ENCODE measurements around the gene RPS6KA4.

The RPS6KA4 gene

GRCh38 chr11:64378335-64378880 lies 19.4 kb downstream of the RPS6KA4 start:
- TF ChIP-seq CTCF (IDR thresholded peaks at IDR 0.05; ENCODE audit: insufficient read depth, low read depth, low read length, missing control alignments): no peak
- no peak overlapping the region for H3K4me3 ChIP-seq (ENCODE audit: low read depth, low read length)
- no peak for DNase-seq (ENCODE audit: low read depth)

GRCh38 chr11:64379160-64379559 lies 20.2 kb downstream of the RPS6KA4 start:
- no peak overlapping the region for H3K4me3 ChIP-seq (ENCODE audit: low read depth, low read length)
- no peak for DNase-seq (ENCODE audit: low read depth)
- no peak for TF ChIP-seq CTCF (IDR thresholded peaks at IDR 0.05; ENCODE audit: insufficient read depth, low read depth, low read length, missing control alignments)

- TF ChIP-seq CTCF (IDR thresholded peaks at IDR 0.05; ENCODE audit: insufficient read depth, low read depth, low read length, missing control alignments): no peak
- no peak overlapping the region for H3K4me3 ChIP-seq (ENCODE audit: low read depth, low read length)
- no peak for DNase-seq (ENCODE audit: low read depth)
These were observed 21.1 kb downstream of the RPS6KA4 start for GRCh38 chr11:64379817-64380709.

- DNase-seq (ENCODE audit: low read depth): no peak
- H3K4me3 ChIP-seq (ENCODE audit: low read depth, low read length): no peak overlapping the region
- no peak for TF ChIP-seq CTCF (IDR thresholded peaks at IDR 0.05; ENCODE audit: insufficient read depth, low read depth, low read length, missing control alignments)
These were observed 22.4 kb downstream of the RPS6KA4 start for GRCh38 chr11:64381350-64381749.

GRCh38 chr11:64382047-64382446 lies 23.1 kb downstream of the RPS6KA4 start:
- TF ChIP-seq CTCF (IDR thresholded peaks at IDR 0.05; ENCODE audit: insufficient read depth, low read depth, low read length, missing control alignments): no peak
- H3K4me3 ChIP-seq (ENCODE audit: low read depth, low read length): no peak overlapping the region
- DNase-seq (ENCODE audit: low read depth): no peak

GRCh38 chr11:64382586-64382985 lies 23.6 kb downstream of the RPS6KA4 start:
- no peak for TF ChIP-seq CTCF (IDR thresholded peaks at IDR 0.05; ENCODE audit: insufficient read depth, low read depth, low read length, missing control alignments)
- DNase-seq (ENCODE audit: low read depth): no peak
- no peak overlapping the region for H3K4me3 ChIP-seq (ENCODE audit: low read depth, low read length)
